GM18502 (cell line): ENCODE measurements around the gene RPRD2.
"Not testable (repeated sequence)": the region's sequence is repeated elsewhere in the genome, so short reads cannot be mapped to it uniquely, and the experiment has no call there.

Experiments
- ATAC-seq: cut with Tn5 transposase; IDR thresholded peaks from one replicate; pipeline ENCODE4 v1.9.1; 2021; ENCODE audit warnings: mild to moderate bottlenecking; ENCODE audit not compliant: unreplicated experiment, poor library complexity

The RPRD2 gene

DNA sequence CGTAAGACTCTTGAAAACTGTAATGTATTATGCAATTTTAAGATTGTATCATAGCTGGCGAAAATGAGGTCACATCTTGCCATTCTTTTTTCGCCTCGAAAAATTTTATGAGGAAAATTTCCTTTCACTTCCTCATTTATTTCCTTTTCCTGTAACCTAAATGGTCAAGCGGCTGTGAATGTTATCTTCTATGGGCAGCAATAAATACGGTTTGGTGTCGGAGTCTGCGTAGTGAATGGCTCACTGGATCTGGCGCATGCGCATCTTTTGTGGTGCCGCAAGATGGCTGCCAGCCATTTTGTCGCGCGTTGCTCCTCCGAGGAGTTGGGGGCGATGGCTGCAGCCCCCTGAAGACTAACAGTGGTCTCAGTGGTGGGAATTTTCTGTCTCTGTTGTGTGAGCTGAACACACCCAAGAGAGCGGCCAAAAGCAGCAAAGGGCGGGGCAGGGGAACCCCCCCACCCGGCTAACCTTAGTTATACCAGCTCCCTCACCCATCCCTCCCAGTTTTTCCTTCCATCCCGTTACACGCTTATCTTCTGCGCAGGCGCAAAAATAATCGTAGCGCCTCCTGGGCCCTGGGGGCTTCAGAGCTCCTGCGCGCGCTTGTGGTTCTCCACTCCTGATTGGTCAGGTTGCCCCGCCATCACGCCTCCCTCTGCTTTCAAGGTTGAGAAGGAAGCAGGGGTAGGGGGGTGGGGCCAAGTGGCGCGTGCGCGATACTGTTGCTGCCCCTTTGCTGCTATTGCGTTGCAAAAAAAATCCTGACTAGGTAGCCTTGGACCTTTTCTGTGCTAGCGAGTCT is at the start of gene RPRD2:
Gene RPRD2 (plus strand): TSS at position 722 of the 805 bp plus-strand sequence. CDS start 568 bp downstream, outside the sequence.
- ATAC-seq = peak; percentile 79

DNA sequence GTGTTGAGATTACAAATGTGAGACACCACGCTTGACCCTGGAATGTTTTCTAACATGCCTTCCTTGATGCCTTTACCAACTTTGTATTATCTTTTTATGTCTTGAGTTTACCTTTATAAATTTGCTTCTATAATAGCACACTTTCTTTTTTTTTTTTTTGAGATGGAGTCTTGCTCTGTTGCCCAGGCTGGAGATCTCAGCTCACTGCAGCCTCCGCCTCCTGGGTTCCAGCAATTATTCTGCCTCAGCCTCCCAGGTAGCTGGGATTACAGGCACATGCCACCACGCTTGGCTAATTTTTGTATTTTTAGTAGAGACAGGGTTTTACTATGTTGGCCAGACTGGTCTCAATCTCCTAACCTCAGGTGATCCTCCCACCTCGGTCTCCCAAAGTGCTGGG is 49.3 kb upstream of the RPRD2 start:
- ATAC-seq = not testable (repeated sequence)

DNA sequence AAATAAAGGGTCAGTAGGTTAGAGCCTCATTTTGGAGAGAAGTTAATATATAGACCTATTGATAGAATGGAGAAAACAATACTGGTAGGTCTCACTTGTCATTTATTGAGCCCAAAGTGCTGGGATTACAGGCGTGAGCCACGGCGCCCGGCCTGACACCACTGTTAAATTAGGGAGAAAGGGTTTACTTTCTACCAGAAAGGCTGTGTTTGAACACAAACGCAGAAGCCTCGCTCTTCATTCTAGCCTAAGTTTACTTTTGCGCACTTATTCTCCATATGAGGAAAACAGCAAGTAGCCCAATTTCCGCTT is 43.3 kb upstream of the RPRD2 start:
- ATAC-seq = no peak

DNA sequence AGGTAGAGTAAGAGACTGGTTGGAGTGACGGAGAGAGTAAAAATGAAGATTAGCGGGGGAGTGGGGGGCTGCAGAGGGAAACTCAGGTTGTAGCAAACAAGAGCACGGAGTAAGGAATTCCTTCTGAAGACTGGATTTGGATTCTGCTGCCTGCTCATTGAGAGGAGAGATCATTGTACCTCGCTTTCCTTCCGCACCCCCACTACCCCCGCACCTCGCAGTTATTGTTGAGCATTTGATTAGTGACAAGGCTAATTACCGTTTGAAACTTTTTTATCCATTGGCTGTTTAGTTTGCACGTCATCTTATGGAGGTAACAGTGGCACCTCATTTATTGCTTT is 42.2 kb upstream of the RPRD2 start:
- no peak for ATAC-seq

DNA sequence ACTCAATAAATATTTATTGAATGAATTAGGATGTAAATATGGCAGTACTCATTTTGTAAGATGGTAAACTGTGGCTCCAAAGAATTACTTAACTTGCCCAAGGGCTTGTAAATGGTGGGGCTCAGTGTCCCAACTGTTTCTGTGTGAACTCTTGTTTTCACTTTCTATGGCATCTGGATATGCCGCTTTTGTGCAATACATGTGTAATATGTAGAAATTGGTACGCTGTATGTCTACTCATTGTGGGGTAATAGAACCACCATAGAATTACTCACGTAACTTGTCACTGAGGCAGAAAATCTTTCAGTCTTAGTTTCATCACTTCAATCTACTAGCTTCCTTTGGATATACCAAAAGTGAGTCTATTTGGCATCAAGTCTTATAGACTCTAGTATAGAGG is 41.6 kb upstream of the RPRD2 start:
- ATAC-seq = no peak

DNA sequence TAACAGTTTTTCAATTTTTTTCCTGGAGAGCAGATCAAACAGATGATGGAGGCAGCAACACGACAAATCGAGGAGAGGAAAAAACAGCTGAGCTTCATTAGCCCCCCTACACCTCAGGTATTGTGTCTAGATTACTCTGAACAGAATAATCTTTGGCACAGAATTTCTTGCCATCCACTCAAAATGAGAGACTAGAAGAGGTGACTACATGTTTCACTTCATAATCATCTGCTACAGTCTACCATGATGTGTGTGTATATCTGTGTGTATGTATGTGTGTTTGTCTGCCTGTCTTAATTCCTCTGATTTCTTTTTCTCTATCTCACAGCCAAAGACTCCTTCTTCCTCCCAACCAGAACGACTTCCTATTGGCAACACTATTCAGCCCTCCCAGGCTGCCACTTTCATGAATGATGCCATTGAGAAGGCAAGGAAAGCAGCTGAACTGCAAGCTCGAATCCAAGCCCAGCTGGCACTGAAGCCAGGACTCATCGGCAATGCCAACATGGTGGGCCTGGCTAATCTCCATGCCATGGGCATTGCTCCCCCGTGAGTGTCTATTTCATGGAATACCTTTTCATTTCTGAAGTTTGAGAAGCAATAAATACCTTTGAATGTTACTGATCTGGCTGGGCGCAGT is 31.2 kb upstream of the RPRD2 start:
- no peak for ATAC-seq

DNA sequence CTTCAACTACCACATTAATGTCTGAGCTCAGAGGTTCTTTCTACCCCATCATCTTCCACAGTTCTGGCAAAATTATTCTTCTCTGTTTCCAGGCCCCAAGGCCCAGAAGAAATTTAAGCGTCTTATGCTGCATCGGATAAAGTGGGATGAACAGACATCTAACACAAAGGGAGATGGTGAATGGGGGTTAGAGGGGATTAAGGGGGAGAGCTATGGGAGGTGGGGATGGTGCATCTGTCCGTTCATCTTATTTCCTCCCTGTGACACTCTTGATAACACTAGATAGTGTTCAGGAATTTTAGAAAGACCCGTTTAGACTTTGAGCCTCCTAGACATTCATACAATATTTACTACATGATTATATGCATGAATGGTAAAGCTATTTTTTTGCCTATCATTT is 17.6 kb upstream of the RPRD2 start:
- ATAC-seq = no peak

DNA sequence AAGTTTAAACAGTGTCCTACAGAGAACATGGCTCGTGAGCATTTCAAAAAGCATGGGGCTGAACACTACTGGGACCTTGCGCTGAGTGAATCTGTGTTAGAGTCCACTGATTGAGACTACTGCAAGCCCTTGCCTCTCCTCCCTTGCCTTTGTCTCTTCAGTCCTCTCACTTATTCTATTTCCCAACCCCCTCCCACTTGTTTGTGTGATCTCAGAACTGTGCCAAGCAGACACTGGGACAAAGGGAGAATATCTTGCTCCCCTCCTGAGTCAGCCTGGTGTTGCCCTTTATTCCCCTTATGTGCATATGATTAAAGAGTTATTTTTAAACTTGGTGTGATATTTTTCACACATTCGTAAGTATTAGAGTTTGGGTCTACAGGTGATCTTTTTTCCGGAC is 11.1 kb upstream of the RPRD2 start:
- no peak for ATAC-seq

DNA sequence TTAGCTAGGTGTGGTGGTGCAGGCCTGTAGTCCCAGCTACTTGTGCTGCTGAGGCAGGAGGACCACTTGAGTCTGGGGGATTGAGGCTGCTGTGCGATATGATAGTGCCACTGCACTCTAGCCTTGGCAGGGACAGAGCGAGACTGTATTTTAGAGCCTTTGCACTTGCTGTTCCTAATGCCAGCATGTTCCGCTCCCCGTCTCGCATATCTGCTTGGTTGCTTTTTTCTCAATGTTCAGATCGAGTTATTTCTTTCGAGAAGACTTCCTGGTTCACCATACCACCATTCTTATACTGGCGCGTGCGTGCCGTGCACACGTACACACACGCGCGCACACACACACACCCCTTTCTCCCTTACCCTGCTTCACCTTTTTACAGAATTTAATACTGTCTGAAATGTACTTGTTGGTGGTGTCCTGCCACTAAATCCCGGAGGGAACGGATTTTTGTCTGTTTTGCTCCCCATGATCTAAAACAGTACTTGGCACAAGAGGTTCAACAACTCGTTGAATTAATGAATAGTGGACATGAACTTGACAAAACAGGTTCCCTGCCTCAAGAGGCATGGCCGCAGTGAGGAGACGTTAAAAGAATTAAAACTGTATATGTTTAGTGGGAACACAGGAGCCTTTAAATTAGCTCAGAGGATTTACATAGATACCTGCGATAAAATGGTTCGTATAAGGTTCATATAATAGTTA is 1.1 kb upstream of the RPRD2 start:
- no peak for ATAC-seq

DNA sequence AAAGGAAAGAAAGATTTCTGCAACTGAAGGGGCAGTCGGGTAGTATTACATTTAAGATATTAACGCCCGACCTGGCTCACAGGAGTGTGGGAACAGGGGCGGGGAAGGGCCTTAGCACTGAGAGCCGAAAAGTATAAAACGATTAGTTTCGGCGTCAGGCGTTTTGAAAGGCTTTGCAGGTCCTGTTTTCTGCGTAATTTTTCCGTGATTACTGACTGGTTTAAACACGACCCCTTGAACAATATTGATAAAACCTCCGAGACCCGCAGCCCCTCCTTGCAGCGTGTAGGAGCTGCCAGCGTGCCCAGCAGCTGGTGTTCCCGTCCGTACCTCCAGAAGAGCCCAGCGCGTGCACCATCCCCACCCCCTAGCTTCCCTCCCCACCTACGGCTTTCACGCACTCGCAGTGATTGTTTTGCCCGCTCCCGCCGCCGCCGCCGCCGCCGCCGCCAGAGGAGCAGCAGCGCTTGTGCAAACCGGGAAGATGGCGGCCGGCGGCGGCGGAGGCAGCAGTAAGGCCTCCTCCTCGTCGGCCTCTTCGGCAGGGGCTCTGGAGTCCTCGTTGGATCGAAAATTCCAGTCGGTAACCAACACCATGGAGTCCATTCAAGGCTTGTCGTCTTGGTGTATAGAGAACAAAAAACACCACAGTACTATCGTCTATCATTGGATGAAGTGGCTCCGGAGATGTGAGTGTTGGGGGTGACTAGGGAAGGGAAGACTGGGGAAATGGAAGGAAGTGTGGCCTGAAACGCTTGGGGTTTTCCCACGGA is 470 bp downstream of the RPRD2 start:
- peak; percentile 22 for ATAC-seq

DNA sequence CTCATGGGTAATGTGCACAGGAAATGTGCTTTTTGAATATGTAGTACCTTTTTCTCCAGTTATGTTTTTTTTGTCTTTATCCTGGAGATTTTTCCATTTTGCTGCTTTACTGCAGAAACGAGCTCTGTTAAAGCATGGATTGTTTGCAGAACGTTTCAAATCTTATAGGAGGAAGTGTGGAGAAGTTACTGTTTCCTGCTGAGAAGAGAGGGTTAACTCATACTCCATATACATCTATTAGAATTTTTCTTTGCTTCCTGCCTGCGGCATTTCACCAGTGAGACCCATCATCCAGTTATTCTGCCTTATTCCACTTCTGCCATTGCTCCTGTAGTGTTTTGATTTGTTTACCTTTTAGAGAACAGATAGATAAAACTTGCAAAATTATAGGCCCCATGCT is 2.0 kb downstream of the RPRD2 start:
- no peak for ATAC-seq

DNA sequence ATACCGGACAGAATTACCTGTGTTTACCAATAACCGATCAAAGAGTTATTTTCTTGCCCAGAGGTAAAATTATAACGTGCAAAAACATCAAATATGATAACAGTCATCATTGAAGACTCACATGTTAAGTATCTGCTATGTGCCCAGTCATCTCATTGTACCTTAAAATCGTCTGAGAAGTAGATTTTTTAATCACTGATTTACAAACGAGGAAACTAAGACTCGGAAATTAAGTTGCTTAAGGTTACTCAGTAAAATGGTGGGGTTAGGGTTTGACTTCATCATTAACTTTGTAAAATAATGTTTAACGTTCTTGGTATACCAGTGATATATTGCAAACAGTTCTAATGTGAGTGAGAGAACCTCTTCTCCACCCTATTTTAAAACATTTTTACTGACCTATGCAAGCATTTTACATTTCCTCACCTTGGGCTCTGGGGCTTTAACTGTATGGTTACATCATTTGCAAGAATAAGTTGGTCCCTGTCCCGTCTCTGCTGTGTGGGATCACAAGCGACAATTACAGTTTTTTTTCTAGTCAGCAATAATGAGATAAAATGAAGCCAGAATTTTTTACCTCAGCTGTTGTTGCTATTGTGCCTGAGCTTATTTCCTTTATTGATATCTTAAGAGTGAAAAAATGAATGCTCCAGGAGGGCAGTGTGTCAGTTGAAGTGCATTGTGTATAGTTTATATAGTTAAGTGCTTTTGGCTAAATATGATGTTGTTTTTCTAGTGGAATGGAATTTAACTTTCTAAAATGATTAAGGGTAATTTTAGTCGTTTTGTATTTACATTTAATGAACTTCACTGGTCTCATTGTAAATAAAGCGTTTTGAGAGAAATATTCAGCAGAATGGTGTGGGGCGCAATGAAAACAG is 2.7 kb downstream of the RPRD2 start:
- no peak for ATAC-seq

DNA sequence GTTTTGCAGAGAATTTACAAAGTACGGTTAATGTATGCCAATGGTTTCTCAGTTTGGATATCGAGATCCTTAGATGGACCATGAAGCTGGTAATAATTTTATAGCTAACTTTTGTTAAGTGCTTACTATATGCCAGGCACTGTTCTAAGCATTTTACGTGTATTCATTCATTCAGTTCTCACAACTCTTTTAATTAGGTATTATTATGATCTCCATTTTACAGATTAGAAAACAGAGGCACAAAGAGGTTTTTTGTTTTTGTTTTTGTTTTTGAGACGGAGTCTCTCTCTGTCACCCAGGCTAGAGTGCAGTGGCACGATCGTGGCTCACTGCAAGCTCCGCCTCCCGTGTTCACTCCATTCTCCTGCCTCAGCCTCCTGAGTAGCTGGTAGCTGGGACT is 7.2 kb downstream of the RPRD2 start:
- ATAC-seq = no peak

DNA sequence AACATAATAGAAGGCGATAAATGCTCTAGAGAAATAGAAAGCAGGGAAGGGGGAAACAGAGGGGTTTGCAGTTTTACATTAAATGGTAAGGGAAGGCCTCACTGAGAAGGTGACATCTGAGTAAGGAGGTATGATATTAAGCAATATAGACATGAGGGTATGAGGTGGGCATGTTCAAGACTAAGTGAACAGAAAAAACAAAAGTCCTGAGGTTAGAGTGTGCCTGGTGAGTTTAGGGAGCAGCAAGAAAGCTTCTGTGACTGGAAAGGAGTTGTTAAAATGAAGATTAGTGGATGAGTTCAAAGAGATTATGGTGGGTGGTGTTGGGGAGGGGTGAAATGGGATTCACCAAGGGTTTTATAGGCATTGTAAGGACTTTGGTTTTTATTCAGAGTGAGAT is 8.6 kb downstream of the RPRD2 start:
- ATAC-seq = no peak

DNA sequence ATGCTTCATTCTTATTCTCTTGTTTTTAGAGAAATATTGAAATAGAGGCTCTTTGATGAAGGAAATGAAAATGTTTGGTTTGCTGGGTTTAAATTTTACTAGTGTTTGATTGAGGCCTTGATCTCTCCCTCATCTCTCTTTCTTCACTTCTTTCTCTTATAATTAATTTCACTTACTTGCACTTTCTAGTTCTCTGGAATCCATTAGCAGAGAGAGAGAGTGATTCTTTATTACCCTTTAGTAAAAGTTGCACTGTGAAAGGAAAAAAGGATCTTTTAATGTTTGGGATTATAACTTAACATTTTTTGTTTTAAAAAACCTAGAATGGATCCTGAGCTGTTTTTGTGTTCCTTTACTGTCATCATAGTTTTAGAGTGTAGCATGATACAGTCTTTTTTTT is 12.2 kb downstream of the RPRD2 start:
- ATAC-seq = no peak

DNA sequence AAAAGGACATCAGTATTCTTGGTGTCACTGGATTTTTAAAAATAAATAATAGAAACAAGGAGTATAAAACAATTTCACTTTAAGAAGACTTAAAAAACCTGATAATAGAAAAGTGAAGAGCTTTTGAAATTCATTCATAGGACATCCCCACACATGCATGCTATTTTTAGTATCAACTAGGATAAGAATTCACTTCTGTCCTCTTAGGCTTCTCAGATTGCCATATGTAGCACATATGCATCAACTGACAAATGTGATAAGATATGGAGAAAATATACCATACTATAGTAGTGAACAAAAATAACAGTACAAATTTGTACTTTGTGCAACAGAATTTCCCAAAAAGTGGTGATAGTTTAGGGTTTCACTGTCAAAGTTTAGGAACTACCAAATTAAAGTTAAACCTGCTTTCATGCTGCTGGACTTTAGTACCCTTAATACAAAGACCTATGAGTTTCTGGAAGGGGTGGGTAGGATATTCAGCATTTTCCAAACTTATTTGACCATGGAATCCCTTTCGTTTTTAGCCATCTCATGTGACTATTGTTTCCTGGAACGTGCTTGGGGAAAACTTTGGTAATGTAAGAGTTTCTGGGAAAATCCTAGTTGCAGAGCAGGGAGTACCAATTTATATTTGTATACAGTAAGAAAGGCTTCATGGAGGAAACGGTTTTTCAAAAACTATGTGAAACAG is 19.8 kb downstream of the RPRD2 start:
- no peak for ATAC-seq

DNA sequence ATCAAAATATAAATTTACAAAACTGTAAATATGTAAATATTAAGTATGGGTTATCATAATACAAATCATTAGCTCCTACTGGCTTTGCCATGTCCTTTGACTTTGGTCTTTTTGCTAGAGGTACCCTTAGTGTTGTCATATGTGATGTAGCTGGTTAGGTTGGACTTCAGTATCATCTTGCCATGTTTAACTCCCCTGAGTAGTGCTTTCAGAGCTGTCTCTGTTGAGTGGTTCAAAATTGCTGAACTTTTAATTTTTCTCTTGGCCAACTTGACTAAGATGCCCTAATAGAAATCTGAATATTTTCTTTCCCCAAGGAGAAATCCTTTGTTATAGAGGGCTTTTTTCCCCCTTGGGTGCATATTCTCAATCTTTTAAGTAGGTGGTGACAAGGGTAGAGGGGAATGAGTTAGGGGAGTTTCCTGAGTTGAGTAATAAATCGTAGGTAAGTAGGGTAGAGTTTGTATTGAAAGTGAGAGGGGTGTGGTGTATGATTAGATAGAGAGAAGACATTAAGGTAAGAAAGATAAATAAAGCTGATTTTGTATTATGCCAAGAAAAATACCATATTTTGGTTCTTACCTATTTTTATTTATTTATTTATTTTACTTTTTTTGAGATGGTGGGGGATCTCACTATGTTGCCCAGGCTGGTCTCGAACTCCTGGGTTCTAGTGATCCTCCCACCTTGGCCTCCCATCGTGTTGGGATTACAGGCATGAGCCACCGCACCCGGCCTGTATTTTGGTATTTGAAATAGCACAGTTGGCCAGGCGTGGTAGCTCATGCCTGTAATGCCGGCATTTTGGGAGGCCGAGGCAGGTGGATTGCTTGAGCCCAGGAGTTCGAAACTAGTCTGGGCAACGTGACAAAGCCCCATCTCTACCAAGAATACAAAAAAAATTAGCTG is 21.8 kb downstream of the RPRD2 start:
- no peak for ATAC-seq

DNA sequence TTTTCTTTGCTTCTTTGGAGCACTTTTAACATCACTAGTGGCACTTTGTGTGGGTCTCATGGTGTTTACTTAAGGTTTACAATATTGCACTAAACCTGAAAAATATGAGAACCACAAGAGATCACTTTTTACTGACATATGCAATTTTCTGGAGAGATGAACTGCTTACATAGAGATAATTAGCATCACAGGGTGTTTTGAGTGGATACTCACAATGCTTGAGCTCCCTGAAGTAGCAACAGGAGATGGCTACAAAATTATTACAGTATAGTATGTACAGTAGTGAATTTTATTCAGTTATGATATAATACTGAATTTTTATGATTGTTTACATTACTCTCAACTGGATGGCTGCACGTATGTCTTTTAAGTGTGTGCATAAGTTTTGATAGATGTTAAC is 22.6 kb downstream of the RPRD2 start:
- no peak for ATAC-seq
